Measurements from ENCODE around the gene DOCK2. TPM values are rescaled to one million over a fixed set of nuclear protein-coding genes. Genes with fewer than 3 reads are reported as not detected.

DOCK2 gene
- polyA plus RNA-seq, 1 of the 3 experiments (the other 2 are of a cell fraction) = 3.8 TPM

DNA sequence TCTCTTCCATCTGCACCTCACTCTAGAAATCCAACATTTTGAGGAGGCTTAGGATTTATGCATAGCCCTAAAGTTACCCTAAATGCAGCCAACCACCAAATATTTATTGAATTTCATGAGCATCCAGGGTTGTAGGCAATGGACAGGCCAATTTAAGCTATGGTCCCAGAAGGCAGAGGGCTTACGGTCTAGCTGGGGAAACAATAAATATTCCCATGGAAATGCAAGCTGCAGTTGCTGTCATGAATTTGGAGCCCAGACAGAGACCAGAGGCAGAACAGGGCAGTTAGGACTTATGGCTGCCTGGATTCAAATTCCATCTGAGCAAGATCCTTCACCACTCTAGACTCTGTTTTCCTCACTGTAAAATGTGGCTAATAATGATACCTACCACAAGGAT is 352.3 kb downstream of the DOCK2 start:
- no peaks in the 10 kb centered on the region for H3K4me1 ChIP-seq (ENCODE audit: control insufficient read depth in 1 of 2, insufficient read depth in 2 of 2, low read depth in 1 of 2, low read length in 1 of 2)
- no peaks in the 10 kb centered on the region for H3K9me2 ChIP-seq
- TF ChIP-seq SMC3 (IDR thresholded peaks at IDR 0.05; ENCODE audit: low read depth, low read length) = no peak
- TF ChIP-seq RCOR1 (IDR thresholded peaks at IDR 0.05; ENCODE audit: low read length) = no peak
- TF ChIP-seq GABPA (IDR thresholded peaks at IDR 0.05; ENCODE audit: low read depth) = no peak
- TF ChIP-seq TEAD4 (IDR thresholded peaks at IDR 0.05; ENCODE audit: borderline replicate concordance, insufficient read depth) = no peak
- TF ChIP-seq, protein P1, sequence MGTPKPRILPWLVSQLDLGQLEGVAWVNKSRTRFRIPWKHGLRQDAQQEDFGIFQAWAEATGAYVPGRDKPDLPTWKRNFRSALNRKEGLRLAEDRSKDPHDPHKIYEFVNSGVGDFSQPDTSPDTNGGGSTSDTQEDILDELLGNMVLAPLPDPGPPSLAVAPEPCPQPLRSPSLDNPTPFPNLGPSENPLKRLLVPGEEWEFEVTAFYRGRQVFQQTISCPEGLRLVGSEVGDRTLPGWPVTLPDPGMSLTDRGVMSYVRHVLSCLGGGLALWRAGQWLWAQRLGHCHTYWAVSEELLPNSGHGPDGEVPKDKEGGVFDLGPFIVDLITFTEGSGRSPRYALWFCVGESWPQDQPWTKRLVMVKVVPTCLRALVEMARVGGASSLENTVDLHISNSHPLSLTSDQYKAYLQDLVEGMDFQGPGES (IDR thresholded peaks at IDR 0.05; ENCODE audit: low read depth, low read length) = no peak
- TF ChIP-seq EZH2phosphoT487 (IDR thresholded peaks at IDR 0.05; ENCODE audit: borderline replicate concordance, low read depth) = no peak
- TF ChIP-seq, protein P2, sequence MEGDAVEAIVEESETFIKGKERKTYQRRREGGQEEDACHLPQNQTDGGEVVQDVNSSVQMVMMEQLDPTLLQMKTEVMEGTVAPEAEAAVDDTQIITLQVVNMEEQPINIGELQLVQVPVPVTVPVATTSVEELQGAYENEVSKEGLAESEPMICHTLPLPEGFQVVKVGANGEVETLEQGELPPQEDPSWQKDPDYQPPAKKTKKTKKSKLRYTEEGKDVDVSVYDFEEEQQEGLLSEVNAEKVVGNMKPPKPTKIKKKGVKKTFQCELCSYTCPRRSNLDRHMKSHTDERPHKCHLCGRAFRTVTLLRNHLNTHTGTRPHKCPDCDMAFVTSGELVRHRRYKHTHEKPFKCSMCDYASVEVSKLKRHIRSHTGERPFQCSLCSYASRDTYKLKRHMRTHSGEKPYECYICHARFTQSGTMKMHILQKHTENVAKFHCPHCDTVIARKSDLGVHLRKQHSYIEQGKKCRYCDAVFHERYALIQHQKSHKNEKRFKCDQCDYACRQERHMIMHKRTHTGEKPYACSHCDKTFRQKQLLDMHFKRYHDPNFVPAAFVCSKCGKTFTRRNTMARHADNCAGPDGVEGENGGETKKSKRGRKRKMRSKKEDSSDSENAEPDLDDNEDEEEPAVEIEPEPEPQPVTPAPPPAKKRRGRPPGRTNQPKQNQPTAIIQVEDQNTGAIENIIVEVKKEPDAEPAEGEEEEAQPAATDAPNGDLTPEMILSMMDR (IDR thresholded peaks at IDR 0.05) = no peak
- TF ChIP-seq, protein P3, sequence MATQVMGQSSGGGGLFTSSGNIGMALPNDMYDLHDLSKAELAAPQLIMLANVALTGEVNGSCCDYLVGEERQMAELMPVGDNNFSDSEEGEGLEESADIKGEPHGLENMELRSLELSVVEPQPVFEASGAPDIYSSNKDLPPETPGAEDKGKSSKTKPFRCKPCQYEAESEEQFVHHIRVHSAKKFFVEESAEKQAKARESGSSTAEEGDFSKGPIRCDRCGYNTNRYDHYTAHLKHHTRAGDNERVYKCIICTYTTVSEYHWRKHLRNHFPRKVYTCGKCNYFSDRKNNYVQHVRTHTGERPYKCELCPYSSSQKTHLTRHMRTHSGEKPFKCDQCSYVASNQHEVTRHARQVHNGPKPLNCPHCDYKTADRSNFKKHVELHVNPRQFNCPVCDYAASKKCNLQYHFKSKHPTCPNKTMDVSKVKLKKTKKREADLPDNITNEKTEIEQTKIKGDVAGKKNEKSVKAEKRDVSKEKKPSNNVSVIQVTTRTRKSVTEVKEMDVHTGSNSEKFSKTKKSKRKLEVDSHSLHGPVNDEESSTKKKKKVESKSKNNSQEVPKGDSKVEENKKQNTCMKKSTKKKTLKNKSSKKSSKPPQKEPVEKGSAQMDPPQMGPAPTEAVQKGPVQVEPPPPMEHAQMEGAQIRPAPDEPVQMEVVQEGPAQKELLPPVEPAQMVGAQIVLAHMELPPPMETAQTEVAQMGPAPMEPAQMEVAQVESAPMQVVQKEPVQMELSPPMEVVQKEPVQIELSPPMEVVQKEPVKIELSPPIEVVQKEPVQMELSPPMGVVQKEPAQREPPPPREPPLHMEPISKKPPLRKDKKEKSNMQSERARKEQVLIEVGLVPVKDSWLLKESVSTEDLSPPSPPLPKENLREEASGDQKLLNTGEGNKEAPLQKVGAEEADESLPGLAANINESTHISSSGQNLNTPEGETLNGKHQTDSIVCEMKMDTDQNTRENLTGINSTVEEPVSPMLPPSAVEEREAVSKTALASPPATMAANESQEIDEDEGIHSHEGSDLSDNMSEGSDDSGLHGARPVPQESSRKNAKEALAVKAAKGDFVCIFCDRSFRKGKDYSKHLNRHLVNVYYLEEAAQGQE (IDR thresholded peaks at IDR 0.05; ENCODE audit: low read depth, low read length) = no peak
- TF ChIP-seq, protein P4, sequence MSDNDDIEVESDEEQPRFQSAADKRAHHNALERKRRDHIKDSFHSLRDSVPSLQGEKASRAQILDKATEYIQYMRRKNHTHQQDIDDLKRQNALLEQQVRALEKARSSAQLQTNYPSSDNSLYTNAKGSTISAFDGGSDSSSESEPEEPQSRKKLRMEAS (IDR thresholded peaks at IDR 0.05; ENCODE audit: low read depth) = no peak
- no peak overlapping the region for H3K4me2 ChIP-seq
- no peaks in the 10 kb centered on the region for H4K20me1 ChIP-seq (ENCODE audit: insufficient read depth)
- CTCF ChIA-PET = interaction anchor here (3.8 kb wide), 1 partner anchor 9 kb away, joined by 28 read pairs; the partner anchor contains the start of gene INSYN2B
- H2AFZ ChIP-seq (ENCODE audit: low read depth) = no peak overlapping the region
- no peak for DNase-seq
- WGBS (ENCODE audit: low lambda C conversion rate) = 93% methylated on average over 1 of the region's 1 CpG
- peaks cover 9% of the 10 kb centered on the region for H3F3A ChIP-seq (replicated peaks; ENCODE audit: insufficient read depth)
- POLR2A ChIA-PET = no interaction called here
- H3K36me3 ChIP-seq (replicated peaks in 1 of 2; ENCODE audit: control insufficient read depth in 1 of 2, insufficient read depth in 2 of 2, low read length in 1 of 2) = no peaks in the 10 kb centered on the region
- H3K4me3 ChIP-seq (ENCODE audit: low read depth in 2 of 2, low read length in 1 of 2) = no peak overlapping the region
- H3K27me3 ChIP-seq (ENCODE audit: insufficient read depth) = no peaks in the 10 kb centered on the region
- H3K9ac ChIP-seq = no peak overlapping the region
- H3K27ac ChIP-seq (ENCODE audit: low read depth in 2 of 2, low read length in 1 of 2) = no peak overlapping the region
- no peaks in the 10 kb centered on the region for H3K79me2 ChIP-seq (ENCODE audit: insufficient read depth)
- H3K9me3 ChIP-seq = no peaks in the 10 kb centered on the region

Measured in SK-N-SH (cell line).